Stromal cell of bone marrow (primary cell): ENCODE measurements around the gene LYRM2.

Source experiments
- DNase-seq: peaks from one replicate; pipeline ENCODE4 v3.0.0-alpha.2; 2012; ENCODE audit warnings: low read depth

Gene LYRM2

GRCh38 chr6:89555031-89555430 is 83.5 kb downstream of the LYRM2 start:
- no peak for DNase-seq

DNA sequence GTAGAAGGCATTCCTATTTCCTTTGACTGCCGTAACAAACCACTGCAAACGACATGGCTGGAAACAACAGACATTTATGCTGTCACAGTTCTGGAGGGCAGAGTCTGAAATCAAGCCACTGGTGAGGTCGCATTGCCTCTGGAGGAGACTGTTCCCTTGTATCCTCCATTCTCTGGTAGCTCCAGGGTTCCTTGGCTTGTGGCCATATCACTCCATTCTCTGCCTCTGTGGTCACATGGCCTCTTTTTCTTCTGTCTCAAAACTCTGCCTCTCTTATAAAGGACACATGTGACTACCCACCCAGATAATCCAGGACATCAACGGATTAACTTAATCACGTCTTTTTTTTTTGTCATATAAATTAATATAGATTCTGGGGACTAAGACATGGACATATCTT is 84.4 kb downstream of the LYRM2 start:
- DNase-seq, result no peak

- no peak for DNase-seq
These were observed 85.1 kb downstream of the LYRM2 start for GRCh38 chr6:89553431-89553830.

DNA sequence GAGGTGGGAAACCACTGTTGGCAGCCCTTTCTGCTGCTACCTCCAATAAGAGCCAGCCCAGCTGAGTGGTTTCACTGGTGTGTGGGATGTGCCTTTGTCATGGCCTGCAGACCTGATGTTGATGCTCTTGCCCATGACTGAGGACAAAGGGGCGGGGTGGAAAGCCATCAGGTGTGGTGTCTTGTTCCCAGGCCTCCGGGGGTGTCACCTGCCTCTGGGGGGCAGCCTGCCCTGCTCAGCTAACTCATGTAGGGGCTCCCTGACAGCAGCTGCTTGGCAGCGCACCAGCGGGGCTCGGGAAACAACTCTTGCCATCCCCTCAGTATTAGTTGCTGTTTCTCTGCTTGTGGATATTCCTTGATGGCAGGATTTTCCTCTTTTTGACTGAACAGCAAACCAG is 91.3 kb downstream of the LYRM2 start:
- no peak for DNase-seq

GRCh38 chr6:89542866-89543265 is 95.7 kb downstream of the LYRM2 start:
- DNase-seq, result no peak

DNA sequence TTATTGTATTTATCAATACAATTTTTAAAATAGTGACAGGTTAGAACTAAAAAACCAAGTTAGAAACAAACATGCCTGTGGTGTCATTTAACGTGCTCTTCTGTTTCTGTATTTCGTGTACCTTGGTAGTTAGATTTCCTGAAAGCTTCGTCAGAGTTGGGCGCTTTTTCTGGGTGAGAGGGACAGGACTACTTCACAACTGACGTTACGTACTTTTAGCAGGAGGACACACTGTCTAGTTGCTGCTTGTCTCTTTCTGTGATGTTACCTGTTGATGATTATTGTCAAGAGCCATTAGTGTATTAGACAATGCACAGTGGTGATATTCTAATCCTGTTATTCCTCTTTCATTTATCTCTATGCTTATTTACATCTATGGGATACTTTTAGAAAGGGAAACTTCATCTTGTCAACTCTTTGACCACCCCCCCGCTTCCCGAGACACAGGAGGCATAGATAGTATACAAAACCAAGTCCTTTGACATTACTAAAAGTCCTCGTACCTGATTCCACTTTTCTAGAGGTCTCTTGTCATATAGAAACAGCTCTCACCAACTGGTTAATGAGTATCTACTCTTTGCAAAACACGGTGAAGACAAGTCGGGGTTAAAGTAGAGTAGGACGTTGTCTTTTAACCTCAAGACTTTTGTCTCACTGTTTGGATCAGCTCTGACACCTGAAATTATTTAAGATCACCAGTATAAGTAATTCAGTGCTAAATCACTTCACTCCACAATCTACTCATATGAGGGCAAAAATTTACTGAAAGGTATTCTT is 96.3 kb downstream of the LYRM2 start:
- no peak for DNase-seq

DNA sequence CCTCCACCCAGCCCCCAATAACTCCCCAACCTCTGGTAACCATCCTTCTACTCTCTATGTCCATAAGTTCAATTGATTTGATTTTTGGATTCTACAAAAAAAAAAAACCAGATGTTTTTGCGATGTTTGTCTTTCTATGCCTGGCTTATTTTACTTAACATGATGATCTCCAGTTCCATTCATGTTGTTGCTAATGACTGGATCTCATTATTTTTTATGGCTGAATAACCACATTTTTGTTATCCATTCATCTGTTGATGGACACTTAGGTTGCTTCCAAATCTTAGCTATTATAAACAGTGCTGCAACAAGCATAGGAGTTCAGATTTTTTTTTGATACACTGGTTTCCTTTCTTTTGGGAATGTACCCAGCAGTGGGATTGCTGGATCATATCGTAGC is 98.8 kb downstream of the LYRM2 start:
- DNase-seq, result no peak

DNA sequence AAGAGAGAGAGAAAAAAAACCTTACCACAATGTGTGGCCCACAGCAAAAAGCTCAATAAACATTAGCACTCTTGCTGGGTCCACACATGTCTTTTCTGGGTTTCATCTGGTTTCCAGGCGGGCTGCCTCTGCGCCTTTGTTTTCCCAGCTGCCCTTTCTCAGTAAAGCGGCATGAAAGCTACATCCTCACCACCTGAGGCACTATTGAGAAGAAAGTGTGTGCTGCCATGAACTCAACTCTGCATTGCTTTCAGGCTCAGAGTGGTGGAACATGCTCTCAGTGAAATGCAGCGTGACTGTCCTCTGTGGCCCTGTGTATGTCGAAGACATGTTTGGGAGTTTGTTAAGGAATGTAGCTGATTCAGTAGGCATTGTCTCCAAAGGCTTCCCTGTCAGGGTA is 102.3 kb downstream of the LYRM2 start:
- no peak for DNase-seq

GRCh38 chr6:89530982-89531381 is 107.6 kb downstream of the LYRM2 start:
- no peak for DNase-seq

DNA sequence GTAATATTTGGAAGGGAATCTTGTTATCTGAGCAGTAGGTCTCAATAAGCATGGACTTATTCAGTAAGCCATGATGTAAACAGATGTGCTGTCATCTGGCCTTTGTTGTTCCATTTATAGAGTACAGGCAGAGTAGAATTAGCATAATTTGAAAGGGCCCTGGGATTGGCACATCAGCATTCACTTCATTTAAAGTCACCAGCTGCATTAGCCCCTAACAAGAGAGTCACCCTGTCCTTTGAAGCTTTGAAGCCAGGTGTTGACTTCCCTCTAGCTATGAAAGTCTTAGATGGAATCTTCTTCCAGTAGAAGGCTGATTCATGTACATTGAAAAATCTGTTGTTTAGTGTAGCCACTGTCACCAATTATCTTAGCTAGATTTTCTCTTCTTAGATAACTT is 109.7 kb downstream of the LYRM2 start:
- no peak for DNase-seq

DNA sequence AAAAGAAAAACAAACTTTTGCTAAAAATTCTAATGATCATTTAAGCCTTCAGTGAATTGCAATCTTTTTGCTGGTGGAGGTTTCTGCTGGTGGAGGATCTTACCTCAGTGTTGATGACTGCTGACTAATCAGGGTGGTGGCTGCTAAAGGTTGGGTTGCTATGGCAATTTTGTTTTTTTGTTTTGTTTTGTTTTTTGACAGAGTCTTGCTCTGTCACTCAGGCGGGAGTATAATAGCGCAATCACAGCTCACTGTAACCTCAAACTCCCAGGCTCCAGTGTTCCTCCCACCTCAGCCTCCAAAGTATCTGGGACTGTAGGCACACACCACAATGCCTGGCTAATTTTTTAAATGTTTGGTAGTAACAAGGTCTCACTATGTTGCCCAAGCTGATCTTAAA is 110.9 kb downstream of the LYRM2 start:
- DNase-seq, result peak; percentile 7

DNA sequence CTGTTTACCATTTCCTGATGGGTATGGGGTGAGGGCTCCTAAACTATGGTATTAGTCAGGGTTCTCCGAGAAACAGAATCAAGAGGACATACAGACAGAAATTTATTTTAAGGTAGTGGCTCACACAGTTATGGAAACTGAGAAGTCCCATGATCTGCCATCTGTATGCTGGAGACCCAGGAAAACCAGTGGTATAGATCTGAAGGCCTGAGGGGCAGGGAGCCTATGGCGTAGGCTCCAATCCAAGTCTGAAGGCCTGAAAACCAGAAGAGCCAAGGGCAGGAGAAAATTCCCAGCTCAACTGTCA is 112.0 kb downstream of the LYRM2 start:
- no peak for DNase-seq

DNA sequence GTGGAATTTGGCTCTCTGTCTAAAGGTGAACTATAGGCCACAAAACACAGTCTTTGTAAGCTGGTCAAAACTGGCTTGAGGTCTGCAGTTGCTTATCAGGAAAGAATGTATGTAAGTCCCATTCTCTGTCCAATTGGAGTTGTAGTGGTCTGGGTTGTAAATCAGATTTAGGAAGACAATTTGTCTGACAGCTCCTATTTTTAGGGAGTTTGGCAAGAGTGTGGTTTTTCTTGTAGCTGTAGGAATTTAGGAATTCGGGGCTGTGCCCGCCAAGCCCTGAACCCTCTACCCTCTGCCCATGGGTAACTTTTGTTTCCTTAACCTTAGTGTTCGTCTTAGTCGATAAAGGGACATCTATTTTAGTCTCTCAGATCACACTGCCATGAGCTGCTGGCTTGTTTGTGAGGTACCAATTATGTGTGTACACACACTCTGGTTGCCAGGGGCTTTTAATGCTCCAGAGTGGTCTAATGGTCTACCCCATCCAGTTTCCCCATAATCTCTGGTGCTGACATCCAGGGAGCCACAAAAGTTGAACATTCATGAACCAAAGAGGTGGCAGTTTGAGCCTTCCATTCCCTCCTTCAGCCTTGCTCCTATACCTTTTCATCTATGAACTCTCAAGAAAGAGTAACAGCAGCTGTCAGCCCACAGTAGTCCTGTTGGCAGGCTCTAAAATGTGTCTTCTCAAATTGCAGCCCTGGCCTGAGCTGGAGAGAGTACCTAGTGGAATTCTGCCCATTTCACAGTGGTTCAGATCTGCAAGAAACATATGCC is 112.6 kb downstream of the LYRM2 start:
- peak; percentile 3 for DNase-seq

DNA sequence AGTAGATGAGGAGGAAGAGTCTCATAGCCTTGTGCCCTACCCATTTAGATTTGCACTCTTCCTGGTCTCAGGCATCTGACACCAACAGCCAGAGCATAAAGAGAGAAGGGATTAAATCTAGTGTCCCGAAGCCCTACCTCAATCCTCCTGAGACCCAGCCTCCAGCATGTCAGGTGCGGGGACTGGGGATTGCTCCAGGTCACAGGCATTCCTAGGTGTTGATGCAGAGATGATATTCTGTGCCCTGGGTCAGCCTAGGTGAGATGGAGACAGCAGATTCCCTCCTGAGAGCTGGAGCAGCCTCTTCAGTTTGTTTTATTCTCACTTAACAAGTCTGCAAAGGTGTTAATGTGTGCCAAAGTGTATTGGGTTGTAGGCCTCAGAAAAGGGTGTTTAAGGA is 115.8 kb downstream of the LYRM2 start:
- DNase-seq, result no peak

DNA sequence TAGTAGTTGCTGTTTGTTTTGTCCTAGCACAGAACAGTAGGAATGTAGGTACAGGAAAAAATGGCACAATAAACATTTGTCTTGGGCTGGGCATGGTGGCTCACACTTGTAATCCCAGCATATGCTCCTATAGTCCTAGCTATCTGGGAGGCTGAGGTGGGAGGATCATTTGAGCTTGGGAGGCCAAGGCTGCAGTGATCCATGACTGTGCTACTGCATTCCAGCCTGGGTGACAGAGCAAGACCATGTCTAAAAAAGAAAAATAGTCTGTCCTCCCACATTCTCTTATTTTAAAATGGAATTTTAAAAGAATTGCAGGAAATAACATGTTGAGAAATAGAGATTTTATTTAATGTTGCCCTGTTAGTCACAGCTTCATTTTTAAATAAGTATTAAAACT is 117.8 kb downstream of the LYRM2 start:
- DNase-seq, result no peak

DNA sequence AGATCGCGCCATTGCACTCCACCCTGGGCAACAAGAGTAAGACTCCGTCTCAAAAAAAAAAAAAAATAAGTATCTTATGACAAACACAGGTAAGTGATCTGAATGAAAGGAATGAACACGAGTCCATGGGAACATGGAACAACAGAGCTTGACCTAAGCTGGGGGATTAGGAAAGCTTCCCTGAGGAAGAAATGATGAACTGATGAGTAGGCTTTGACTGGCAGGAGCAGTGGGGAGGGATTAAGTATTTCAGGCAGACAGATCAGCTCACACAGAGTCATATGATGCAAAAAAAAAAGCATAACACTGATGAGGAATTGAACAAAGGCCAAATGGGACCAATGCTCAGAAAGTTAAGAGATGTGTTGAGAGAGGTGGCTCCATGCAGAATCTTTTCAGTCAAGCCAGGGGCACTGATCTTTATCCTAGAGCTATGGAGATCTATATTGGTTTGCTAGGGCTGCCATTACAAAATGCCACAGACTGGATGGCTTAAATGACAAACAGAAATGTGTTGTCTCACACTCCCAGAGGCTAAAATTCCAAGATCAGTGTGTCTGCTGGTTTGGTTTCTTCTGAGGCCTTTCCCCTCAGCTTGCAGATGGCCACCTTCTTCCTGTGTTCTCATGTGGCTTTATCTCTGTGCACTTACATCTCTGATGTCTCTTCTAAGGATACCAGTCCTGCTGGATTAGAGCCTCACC is 120.0 kb downstream of the LYRM2 start:
- DNase-seq, result peak; percentile 13
